Measurements from ENCODE around the gene VPS13C.

Gene VPS13C

DNA sequence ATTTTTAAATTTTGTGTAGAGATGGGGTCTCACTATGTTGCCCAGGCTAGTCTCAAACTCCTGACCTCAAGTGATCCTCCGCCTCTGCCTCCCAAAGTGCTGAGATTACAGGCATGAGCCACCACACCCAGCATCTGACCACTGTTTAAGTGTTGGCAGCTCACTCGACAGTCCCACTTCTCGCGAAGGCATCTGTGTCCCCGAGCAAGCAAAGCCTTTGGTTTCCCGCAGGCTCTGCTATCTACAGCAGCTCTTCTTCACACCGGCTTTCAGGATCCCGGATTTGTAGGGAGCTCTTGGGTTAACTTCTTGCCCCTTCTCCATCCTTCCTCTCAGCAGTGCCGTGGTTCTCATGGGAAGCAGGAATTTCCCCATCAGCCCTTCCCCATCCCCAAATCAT is 240.9 kb downstream of the VPS13C start:
- TF ChIP-seq POLR2AphosphoS5 (IDR thresholded peaks at IDR 0.05; ENCODE audit: low read depth, low read length) (no peak), FOXP2 (optimal IDR thresholded peaks at IDR 0.05; ENCODE audit: borderline replicate concordance, extremely low read depth, extremely low read length, insufficient read depth) (no peak), SIN3A (IDR thresholded peaks at IDR 0.05; ENCODE audit: borderline replicate concordance, insufficient read depth, low read length) (no peak), TAF1 (IDR thresholded peaks at IDR 0.05; ENCODE audit: borderline replicate concordance, insufficient read depth, low read length) (no peak)

DNA sequence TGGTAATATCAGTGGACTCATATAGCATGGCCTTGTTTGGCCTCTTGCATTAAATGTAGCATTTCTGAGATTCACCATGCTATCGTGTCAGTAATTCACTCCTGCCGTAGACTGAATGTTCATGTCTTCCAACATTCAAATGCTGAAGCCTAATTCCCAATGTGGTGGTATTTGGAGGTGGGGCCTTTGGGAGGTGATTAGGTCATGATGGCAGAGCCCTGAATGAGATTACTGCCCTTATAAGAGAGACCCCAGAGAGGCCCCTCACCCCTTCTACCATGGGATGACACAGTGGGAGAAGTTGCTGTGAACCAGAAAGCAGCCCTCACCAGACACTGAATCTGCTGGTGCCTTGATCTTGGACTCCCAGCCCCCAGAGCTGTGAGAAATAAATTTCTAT is 241.4 kb downstream of the VPS13C start:
- no peak for TF ChIP-seq SIN3A (IDR thresholded peaks at IDR 0.05; ENCODE audit: borderline replicate concordance, insufficient read depth, low read length)
- TF ChIP-seq TAF1 (IDR thresholded peaks at IDR 0.05; ENCODE audit: borderline replicate concordance, insufficient read depth, low read length): no peak
- TF ChIP-seq FOXP2 (optimal IDR thresholded peaks at IDR 0.05; ENCODE audit: borderline replicate concordance, extremely low read depth, extremely low read length, insufficient read depth): no peak
- TF ChIP-seq POLR2AphosphoS5 (IDR thresholded peaks at IDR 0.05; ENCODE audit: low read depth, low read length): no peak
- no peak for TF ChIP-seq REST (IDR thresholded peaks at IDR 0.05; ENCODE audit: insufficient read depth in 1 of 2, low read depth in 2 of 2, low read length in 2 of 2)

DNA sequence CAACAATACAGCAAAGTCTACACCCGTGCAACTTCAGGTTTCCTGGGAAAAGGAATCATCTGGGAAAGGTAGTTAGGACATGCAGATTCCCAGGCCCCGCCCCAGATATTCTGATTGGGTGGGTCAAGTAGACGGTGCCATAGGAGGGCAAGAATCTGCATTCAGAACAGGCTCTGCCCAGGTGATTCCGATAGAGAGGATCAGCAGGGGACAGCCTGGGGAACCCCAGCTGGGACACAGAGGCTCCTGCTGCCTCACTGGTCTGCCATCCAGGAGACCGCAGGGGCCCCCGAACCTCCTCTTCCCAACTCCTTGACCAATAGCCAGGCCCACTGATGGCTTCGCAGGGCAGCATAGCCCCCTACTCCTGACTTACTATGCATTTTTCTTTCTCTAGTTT is 243.4 kb downstream of the VPS13C start:
- TF ChIP-seq FOXP2 (optimal IDR thresholded peaks at IDR 0.05; ENCODE audit: borderline replicate concordance, extremely low read depth, extremely low read length, insufficient read depth): no peak

DNA sequence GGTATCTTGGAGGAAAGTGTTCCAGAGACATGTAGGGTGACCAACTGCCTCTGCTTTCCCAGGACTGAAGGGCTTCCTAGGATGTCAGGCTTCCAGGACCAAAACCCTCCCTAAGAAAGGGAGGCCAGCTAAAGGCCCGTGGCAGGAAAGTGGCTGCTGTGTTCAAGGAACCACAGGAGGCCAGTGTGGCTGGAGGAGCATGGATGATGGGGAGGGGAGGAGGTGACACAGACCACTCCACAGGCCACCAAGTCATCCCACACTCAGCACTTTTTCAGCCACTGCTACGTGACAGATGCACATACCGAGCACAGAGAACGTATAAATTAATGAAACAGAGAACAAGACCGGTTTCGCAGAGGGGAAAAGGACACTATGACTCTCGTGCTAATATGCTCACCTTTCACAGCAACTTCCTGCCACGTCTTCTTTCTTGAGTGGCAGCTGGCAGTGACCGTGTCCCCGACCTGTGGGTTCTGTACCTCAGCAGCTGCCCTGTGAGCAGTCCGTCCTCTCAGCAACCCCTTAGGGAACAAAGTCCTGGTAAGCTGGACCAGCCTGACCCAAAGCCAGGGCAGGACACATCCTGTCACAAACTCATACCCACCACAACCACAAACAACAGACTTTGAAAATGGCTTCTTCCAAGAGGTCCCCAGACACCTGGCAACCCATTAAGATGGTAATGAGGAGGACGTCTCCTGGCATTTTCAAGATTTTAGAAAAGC is 244.7 kb downstream of the VPS13C start:
- no peak for TF ChIP-seq POLR2AphosphoS5 (IDR thresholded peaks at IDR 0.05; ENCODE audit: low read depth, low read length)
- no peak for TF ChIP-seq SIN3A (IDR thresholded peaks at IDR 0.05; ENCODE audit: borderline replicate concordance, insufficient read depth, low read length)
- no peak for TF ChIP-seq TAF1 (IDR thresholded peaks at IDR 0.05; ENCODE audit: borderline replicate concordance, insufficient read depth, low read length)

DNA sequence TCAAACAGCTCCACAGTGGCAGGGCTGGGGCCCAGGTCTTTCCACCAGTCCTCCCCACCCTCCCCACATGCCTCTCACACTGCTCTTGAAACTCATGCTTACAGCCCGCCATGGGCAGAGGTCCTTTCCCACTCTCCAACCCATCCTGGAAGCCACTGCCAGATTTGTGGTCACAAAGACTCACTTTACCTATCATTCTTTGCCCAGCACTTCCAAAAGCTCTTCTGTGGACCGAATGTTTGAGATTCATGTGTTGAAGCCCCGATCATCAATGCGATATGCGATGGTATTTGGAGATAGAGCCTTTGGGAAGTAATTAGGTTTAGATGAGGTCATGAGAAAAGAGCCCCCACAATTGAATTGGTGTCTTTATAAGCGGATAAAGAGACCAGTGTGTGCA is 247.8 kb downstream of the VPS13C start:
- TF ChIP-seq REST (IDR thresholded peaks at IDR 0.05; ENCODE audit: insufficient read depth in 1 of 2, low read depth in 2 of 2, low read length in 2 of 2) (no peak), FOXP2 (optimal IDR thresholded peaks at IDR 0.05; ENCODE audit: borderline replicate concordance, extremely low read depth, extremely low read length, insufficient read depth) (no peak), TAF1 (IDR thresholded peaks at IDR 0.05; ENCODE audit: borderline replicate concordance, insufficient read depth, low read length) (no peak), SIN3A (IDR thresholded peaks at IDR 0.05; ENCODE audit: borderline replicate concordance, insufficient read depth, low read length) (no peak), POLR2AphosphoS5 (IDR thresholded peaks at IDR 0.05; ENCODE audit: low read depth, low read length) (no peak)

DNA sequence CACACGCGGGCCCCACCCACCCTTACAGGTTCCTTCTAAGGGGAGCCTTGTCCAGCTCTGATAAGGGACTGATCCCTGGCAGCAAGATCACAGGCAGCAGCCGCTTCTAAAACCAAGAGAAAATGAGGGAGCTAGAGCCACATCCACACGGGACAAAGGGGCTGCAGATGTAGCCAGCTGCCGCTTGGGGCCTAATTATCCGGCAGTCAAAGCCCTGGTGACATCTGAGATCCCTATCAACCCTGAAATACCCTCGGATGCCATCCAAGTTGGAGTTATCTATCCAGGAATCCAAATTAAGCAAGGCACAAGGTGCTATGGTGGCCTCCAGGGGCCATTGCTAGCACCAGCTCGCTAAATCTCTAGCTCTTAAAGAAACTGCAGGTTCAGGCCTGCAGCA is 248.3 kb downstream of the VPS13C start:
- no peak for TF ChIP-seq POLR2AphosphoS5 (IDR thresholded peaks at IDR 0.05; ENCODE audit: low read depth, low read length)

- TF ChIP-seq SIN3A (IDR thresholded peaks at IDR 0.05; ENCODE audit: borderline replicate concordance, insufficient read depth, low read length) (no peak), FOXP2 (optimal IDR thresholded peaks at IDR 0.05; ENCODE audit: borderline replicate concordance, extremely low read depth, extremely low read length, insufficient read depth) (no peak), POLR2AphosphoS5 (IDR thresholded peaks at IDR 0.05; ENCODE audit: low read depth, low read length) (no peak), REST (IDR thresholded peaks at IDR 0.05; ENCODE audit: insufficient read depth in 1 of 2, low read depth in 2 of 2, low read length in 2 of 2) (no peak), TAF1 (IDR thresholded peaks at IDR 0.05; ENCODE audit: borderline replicate concordance, insufficient read depth, low read length) (no peak)
Observed at GRCh38 chr15:61809216-61809615, 251.0 kb downstream of the VPS13C start.

Measured in PFSK-1 (cell line).